RWPE1 (cell line): ENCODE results near the gene PTGES3.

Experiments
- CTCF ChIA-PET: fragments of 350-600 bp; sonication (Branson Sonifier 250); formaldehyde crosslinking; extraction: SDS; loops from one replicate; lab custom pipeline; 2021; lab: Yijun Ruan, JAX
- POLR2A ChIA-PET: fragments of 400-600 bp; formaldehyde crosslinking; extraction: SDS; loops from one replicate; lab custom pipeline; 2020; ENCODE audit warnings: antibody characterized with exemption; ENCODE audit not compliant: low non-redundant PET; lab: Yijun Ruan, JAX
- DNase-seq: peaks from one replicate; pipeline ENCODE4 v3.0.0; 2012; ENCODE audit warnings: low spot score
- H3K27ac ChIP-seq: fragments of 450-650 bp; 2 replicates; pipeline ENCODE4 v1.5.1; 2017
- CTCF ChIP-seq: fragments of 450-650 bp; conservative IDR thresholded peaks from 2 replicates; pipeline ENCODE4 v1.5.1; 2017; ENCODE audit warnings: low read depth, mild to moderate bottlenecking

The PTGES3 gene

GRCh38 chr12:56644654-56645053 is 43.4 kb downstream of the PTGES3 start:
- peak overlapping the region; percentile 88 for H3K27ac ChIP-seq
- no peak for TF ChIP-seq CTCF

GRCh38 chr12:56641219-56641618 is 46.9 kb downstream of the PTGES3 start:
- TF ChIP-seq CTCF = no peak
- peak overlapping the region; percentile 53 for H3K27ac ChIP-seq
- CTCF ChIA-PET = interaction anchor here (0.9 kb wide), 1 partner anchor 11 kb away, joined by 3 read pairs; the partner anchor contains the start of gene BAZ2A
- POLR2A ChIA-PET = no interaction called here
- no peak for DNase-seq

More at GRCh38 chr12:56644654-56645053, 43.4 kb downstream of the PTGES3 start:
- ChIA-PET CTCF (no interaction called here), POLR2A (no interaction called here)
- no peak for DNase-seq

- no peak overlapping the region for H3K27ac ChIP-seq
- CTCF ChIA-PET = no interaction called here
- no peak for TF ChIP-seq CTCF
- POLR2A ChIA-PET = no interaction called here
- no peak for DNase-seq
These were observed 50.5 kb downstream of the PTGES3 start for GRCh38 chr12:56637621-56638020.

GRCh38 chr12:56636675-56637540 is 51.2 kb downstream of the PTGES3 start:
- ChIA-PET CTCF (interaction anchor here (0.5 to 1.6 kb wide), 23 partner anchors 8 to 1068 kb away, joined by 3 to 11 read pairs (median 4); no protein-coding TSS in a partner anchor), POLR2A (interaction anchor here (1.1 kb wide), 1 partner anchor 9 kb away, joined by 3 read pairs; the partner anchor contains the start of gene ATP5F1B)
- H3K27ac ChIP-seq = peak overlapping the region; percentile 95
- peak; percentile 99 for DNase-seq
- peak; percentile 88 for TF ChIP-seq CTCF

GRCh38 chr12:56635806-56636674 is 52.0 kb downstream of the PTGES3 start:
- ChIA-PET CTCF (interaction anchor here (0.5 to 1.6 kb wide), 20 partner anchors 8 to 589 kb away, joined by 3 to 11 read pairs (median 4); no protein-coding TSS in a partner anchor), POLR2A (interaction anchor here (1.1 kb wide), 1 partner anchor 10 kb away, joined by 3 read pairs; the partner anchor contains the start of gene ATP5F1B)
- DNase-seq = peak; percentile 91
- H3K27ac ChIP-seq = peak overlapping the region; percentile 95
- TF ChIP-seq CTCF = no peak
